GM21390 (cell line): Measurements from ENCODE around the gene KPNB1.
"Not testable (repeated sequence)": the region's sequence is repeated elsewhere in the genome, so short reads cannot be mapped to it uniquely, and the experiment has no call there.

Experiments
- ATAC-seq: cut with Tn5 transposase; IDR thresholded peaks from one replicate; pipeline ENCODE4 v1.9.1; 2021; ENCODE audit not compliant: unreplicated experiment

The KPNB1 gene

DNA sequence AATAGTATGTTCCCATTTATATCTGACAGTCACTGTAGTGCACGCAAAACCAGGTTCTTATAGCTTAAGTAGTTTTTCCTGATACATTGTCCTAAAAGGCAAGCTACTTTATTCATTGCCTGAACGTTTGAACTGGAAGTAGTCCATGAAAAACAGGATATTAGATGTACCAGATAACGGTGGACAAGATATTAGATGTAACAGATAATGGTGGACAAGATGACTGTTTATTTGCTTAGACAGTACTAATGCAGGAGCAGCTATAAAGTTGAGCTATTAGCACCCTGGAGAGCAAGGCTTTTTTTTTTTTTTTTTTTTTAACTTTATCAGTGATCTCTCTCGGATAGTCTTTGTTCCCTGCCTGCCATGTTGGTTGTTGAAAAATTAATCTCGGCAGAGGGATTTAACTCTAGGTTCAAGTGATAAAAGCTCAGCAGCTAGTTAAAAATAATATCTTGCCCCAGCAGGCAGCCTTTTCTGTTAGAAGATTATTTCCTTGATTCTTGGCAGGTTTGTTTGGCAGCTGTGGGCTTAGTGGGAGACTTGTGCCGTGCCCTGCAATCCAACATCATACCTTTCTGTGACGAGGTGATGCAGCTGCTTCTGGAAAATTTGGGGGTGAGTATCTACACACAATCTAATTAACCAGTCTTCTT lies 26.9 kb downstream of the KPNB1 start:
- ATAC-seq: no peak

DNA sequence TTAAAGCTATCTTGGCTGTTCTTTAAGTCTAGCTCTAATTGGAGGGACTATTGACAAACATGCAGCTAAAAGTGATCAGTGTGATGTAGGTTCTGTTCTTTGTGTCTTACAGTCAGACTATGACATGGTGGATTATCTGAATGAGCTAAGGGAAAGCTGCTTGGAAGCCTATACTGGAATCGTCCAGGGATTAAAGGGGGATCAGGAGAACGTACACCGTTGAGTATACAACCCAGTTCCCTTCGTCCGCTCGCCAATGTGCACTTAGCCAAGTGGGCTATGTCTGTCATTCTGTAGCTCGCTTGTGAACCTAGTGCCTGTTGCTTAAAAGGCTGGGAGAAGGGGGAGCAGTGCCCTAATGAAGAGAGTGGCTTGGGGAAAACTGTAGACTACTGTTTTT lies 28.5 kb downstream of the KPNB1 start:
- no peak for ATAC-seq

GRCh38 chr17:47682138-47682537 lies 32.4 kb downstream of the KPNB1 start:
- ATAC-seq: no peak

GRCh38 chr17:47682727-47683126 lies 33.0 kb downstream of the KPNB1 start:
- ATAC-seq: not testable (repeated sequence)

GRCh38 chr17:47684025-47684424 lies 34.3 kb downstream of the KPNB1 start:
- no peak for ATAC-seq

DNA sequence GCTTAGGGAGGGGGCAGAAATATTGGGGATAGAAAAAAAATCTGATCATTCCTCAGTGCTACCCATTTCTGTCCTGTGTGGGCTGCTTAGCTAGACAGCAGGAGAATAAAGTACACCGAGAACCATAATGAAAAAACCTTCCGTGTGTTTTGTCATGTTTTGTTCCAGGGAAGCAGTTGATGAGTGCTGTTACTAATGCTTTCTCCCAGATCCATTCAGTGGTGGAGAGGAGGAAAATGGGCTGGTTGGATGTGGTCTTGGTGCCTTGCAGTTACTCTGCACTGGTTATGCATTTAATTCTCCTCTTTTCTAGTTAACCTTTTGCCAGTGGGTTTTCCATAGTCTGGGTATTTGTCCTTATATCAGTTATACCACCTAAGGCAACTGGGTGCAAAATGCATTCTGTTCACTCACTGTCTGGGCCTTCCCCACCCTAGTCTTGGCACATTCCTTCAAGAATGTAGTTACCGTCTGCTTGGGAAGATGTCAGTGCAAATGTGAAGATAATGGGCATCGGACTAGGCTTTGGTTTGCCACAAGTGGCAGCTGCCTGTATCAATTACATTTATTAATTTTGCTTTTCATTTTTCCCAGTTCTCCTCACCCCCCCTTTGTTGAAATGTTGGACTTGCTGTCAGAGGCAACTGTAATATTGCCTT lies 34.9 kb downstream of the KPNB1 start:
- ATAC-seq: no peak

DNA sequence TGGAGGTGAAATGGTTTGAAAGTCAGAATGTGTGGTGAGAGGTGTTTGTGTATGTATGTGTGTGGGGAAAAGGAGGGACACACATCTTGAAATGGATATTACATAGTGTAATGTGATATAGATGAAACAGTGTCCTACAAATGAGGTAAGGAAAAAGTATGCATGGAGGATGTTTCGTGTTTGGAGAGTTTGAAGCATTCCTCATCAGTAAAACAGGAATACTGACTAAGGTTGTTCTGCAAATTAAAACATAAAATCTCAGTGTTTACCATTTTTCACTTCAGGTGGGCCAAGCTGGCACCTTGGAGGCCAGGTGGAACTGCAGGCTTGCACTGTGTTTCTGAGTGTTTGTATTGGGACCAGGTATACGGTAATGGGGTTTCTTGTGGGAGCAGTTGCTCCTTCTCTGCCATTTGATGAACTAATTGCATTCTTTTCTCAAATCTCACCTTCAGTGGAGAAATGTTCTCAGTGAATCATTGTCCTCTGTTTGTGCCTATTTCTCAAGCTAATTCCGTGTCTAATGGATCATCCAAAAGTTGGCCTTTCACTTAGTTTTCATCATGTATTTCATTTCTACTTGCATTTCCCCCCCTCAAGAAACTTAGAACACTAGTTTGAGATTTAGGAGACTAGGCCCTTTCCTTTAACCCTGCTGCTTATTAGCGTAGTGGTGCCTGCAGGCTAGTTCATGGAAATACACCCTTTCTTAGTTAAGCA lies 36.0 kb downstream of the KPNB1 start:
- ATAC-seq: no peak

DNA sequence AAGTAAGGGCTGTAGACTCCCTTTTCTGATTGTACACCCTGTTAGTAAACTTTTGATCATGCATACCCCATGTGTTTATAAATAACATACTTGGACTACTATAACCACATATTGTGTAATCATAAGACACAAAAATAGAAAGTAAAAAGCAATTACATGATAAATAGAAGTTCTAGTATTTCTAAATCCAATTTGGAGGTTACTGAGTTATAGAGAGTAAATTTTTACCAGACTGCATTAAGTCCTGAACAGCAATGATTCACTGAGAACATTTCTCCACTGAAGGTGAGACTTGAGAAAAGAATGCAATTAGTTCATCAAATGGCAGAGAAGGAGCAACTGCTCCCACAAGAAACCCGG lies 36.5 kb downstream of the KPNB1 start:
- no peak for ATAC-seq

- no peak for ATAC-seq
Measured at GRCh38 chr17:47686664-47687327, 37.1 kb downstream of the KPNB1 start.

DNA sequence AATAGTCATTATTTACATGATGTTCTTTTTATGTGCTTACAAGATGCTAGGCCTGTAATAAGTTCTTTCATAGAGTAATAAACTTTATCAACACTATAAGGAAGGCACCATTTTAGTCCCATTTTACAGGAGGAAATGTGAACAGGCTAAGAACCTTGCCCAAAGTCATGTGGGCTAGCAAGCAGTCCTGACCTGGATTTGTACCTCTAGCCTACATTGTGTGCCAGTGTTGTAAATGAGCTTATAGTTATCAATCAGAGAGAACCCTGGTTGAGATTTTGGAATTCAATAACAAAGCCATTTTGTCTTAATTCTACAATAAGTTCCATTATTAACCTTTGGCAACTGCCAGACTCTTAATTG lies 37.6 kb downstream of the KPNB1 start:
- ATAC-seq: no peak

DNA sequence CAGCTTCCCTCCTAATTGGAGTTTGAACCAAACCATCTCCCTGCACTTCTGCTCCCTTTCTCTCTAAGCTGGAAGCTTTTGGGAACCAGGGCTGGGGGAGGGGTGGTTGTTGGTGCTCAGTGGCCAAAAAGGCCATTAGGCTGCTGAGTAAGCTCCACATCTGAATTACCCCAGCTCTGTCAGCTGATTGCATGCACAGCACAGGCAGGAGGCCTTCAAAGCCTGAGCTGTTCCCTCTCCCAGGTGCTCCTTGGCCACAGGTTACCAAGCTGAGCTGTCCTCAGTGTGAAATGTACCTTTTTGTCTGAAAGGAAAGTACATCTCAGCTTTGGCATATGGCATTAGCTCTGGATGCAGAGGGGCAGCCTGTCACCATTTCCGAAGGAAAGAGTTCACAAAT lies 38.0 kb downstream of the KPNB1 start:
- ATAC-seq: no peak

- no peak for ATAC-seq
Measured at GRCh38 chr17:47690121-47690520, 40.4 kb downstream of the KPNB1 start.

DNA sequence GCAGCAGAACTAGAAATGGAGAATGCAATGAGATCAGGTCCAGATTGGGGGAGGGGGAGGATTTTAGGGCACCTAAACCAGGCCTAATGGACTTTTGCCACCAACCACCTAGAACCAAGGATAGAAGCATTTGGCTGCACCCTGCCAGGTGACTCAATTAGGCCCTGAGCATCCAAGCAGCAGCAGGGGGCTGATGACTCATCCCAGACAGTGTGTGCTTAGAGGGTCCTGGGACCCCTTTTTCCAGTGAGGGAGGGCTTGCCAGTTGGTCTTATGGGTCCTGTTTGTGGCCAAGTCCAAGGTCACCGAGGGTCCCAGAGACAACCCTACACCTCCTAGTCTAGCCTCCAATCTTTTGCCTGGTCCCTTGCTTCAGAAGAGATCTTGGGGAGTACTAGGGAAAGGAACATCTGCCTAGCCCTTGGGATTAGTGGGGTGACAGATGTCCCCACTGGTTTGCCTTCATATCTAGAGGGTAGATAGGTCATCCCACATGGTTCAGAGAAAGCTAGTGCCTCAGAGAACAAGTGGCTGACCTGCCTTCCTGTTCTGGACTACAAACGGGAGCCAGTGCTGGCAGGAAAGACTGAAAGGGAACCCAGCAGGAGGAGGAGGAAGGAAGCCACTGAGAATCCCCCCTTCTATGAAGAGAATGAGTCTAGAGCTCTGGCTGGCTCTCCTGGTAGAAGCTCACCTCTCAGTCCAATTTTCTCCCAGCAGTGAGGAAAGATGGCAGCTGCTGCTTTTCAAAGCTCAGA lies 42.6 kb downstream of the KPNB1 start:
- ATAC-seq: no peak

DNA sequence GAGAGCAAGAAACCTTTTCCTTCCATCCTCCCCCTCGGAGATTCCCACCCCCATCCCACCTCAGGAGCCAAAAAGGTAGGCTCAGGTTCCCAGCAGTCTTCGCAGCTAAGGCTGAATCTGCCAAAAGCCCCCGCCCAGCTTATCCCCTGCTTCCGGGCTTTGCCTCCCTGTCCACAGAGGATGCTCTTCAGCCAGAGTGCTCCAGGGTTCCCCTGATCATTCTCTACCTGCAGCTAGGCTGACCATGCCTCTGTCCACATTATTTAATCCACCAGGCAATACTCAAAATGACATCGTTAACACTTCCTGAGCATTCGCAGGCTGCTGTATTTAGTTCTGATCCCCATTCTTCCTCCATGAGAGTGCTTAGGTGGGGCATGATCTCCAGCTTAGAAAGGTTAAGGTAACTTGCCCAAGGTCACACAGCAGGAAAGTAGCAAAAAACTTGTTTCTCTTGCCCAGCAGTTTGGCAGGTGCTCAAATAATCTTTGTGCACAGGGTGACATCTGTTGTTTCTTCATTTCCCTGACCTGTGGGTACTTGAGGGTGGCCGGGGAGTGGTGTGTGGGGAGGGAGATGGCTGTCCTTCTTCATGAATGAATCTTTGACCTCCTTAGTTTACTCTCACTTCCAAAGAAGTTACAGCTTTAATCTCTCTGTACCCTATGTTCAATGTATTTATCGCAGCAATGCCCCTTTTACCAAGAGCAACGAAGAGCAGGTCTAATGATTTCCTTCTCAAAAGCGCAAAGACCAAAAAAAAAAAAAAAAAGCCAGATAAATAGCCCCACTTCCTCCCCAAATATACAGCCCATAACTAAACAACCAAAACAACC lies 43.4 kb downstream of the KPNB1 start:
- no peak for ATAC-seq

GRCh38 chr17:47693731-47694580 lies 44.2 kb downstream of the KPNB1 start, which contains the start of gene TBKBP1:
TBKBP1 (plus strand) TSS chr17:47694161; CDS start chr17:47696113, 1,952 bp downstream.
- ATAC-seq: no peak

DNA sequence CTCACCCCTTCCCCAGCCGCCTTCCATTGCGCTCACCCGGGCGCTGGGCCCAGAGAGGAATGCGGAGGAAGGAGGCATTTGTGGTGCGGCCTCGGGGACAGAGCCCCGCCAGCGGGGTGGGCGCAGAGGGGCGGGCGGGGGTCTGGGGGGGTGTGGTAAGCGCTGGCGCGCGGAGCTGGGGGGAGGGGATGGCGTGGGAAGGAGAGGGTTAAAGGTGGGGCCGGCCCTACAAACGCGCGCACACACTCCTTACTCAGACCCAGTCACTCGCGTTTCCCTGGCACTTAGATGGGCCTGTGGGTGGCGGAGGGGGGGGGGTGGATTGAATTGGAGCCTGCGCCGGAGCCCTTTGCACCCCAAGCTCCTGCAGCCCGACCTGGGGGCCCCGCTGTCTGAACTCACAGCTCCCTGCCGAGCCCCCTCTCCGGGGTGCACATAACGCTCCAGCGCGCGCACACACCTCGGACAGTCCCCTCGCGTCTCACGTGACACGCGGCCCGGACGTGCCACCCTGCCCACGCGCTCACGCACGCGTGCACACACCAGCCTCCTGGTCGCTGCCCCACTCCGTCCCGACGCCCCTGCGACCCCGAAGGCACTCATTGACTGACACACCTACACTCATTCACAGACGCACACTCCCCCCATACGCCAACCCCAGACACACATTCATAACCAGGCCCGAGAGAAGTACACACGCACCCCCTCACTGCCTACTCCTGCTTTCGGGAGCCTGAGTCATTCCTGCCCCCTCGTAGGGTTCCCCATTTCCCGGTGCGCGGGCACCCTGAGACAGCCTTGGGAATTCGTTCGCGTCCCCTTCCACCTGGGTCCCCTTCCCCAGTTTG lies 45.1 kb downstream of the KPNB1 start:
- ATAC-seq: no peak

GRCh38 chr17:47695429-47696376 lies 46.0 kb downstream of the KPNB1 start:
- ATAC-seq: no peak
